ENCODE data around the gene DNA2. TPM values are rescaled to one million over a fixed set of nuclear protein-coding genes. Genes with fewer than 3 reads are reported as not detected.

Gene DNA2
- polyA plus RNA-seq, 3 donors from 2014 or later, result 0.21 to 0.94 TPM; not detected in 1

GRCh38 chr10:68365611-68366010 lies 106.2 kb downstream of the DNA2 start:
- Mint-ChIP-seq H3K36me3 (peaks cover 15 to 21% (median 17%) of the 10 kb centered on the region in 3 donors), H3K9me3 (peaks cover 0 to 3% (median 0%) of the 10 kb centered on the region in 6 donors), H3K4me1 (no peaks in the 10 kb centered on the region), H3K27me3 (ENCODE audit: low read depth in 3 of 3) (peaks cover 0 to 1% (median 0%) of the 10 kb centered on the region in 3 donors), H3K4me3 (no peak overlapping the region), H3K27ac (no peak overlapping the region)
- no peak for DNase-seq

- no peak for DNase-seq
- Mint-ChIP-seq H3K27me3 (ENCODE audit: low read depth in 3 of 3) (peaks cover 0 to 1% (median 0%) of the 10 kb centered on the region in 3 donors), H3K27ac (peak overlapping the region in 2 of 6 donors; percentile 64 to 70), H3K9me3 (no peaks in the 10 kb centered on the region), H3K4me3 (no peak overlapping the region), H3K36me3 (peaks cover 8 to 15% (median 11%) of the 10 kb centered on the region in 3 donors), H3K4me1 (no peaks in the 10 kb centered on the region)
Measured at GRCh38 chr10:68364101-68364886, 107.5 kb downstream of the DNA2 start.

Other genes starting within 250 kb of the DNA2 start
- not detected for gene ATOH7, start 239.9 kb downstream of the DNA2 start, polyA plus RNA-seq
- gene HNRNPH3, start 139.9 kb downstream of the DNA2 start, polyA plus RNA-seq, result 100 to 1,000 TPM in 1 of 3 donors, 10 to 100 TPM in 2; 71.7 to 107 (median 85.5) TPM
- 1 to 10 TPM; 1.3 to 2.6 (median 1.5) TPM for gene PBLD, start 139.0 kb downstream of the DNA2 start, polyA plus RNA-seq
- gene RUFY2, start 64.7 kb downstream of the DNA2 start, polyA plus RNA-seq, result 1 to 10 TPM; 3.3 to 8.2 (median 5.5) TPM
- gene SLC25A16, start 55.5 kb upstream of the DNA2 start, polyA plus RNA-seq, result 10 to 100 TPM in 1 of 3 donors, 1 to 10 TPM in 2; 6.4 to 13.0 (median 6.7) TPM
- gene TET1, start 88.4 kb upstream of the DNA2 start, polyA plus RNA-seq, result 1 to 10 TPM in 1 of 3 donors, under 1 TPM in 1, not detected in 1; 0.40 to 1.5 TPM
- 10 to 100 TPM in 2 of 3 donors, 1 to 10 TPM in 1; 8.5 to 51.6 (median 14.8) TPM for gene CCAR1, start 249.3 kb upstream of the DNA2 start, polyA plus RNA-seq